ENCODE results near the gene ACACA.

Gene ACACA

GRCh38 chr17:37043201-37043600 is 363.4 kb downstream of the ACACA start:
- TF ChIP-seq CTCF (conservative IDR thresholded peaks at IDR 0.05; ENCODE audit: low read depth), result no peak
- POLR2A ChIA-PET (ENCODE audit: low non-redundant PET), result no interaction called here
- DNase-seq (ENCODE audit: low spot score), result no peak
- H3K27ac ChIP-seq, result no peak overlapping the region
- CTCF ChIA-PET, result interaction anchor here (0.5 to 0.6 kb wide), 2 partner anchors 23 to 157 kb away, joined by 3 to 4 read pairs; no protein-coding TSS in a partner anchor

DNA sequence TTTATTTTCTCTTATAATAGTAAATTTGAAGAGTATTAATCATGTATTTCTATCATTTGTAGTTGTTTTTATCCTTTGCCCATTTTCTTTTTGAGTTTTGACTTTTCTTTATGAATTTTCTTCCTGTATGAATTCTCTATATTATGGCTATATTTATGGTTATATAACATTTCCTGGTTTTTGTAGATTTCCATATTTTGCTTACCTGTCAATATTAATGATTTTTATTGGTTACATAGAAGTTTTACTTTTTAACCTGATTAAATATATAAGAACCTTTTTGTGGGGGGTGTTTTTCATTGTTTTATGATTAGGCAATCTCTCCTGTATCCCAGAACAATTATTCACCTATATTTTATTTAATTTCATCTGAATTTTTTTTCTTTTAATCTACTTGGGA is 364.7 kb downstream of the ACACA start:
- ChIA-PET POLR2A (ENCODE audit: low non-redundant PET) (no interaction called here), CTCF (no interaction called here)
- no peak overlapping the region for H3K27ac ChIP-seq
- DNase-seq (ENCODE audit: low spot score), result no peak
- no peak for TF ChIP-seq CTCF (conservative IDR thresholded peaks at IDR 0.05; ENCODE audit: low read depth)

- POLR2A ChIA-PET (ENCODE audit: low non-redundant PET), result no interaction called here
- no peak for TF ChIP-seq CTCF (conservative IDR thresholded peaks at IDR 0.05; ENCODE audit: low read depth)
- DNase-seq (ENCODE audit: low spot score), result no peak
- H3K27ac ChIP-seq, result no peak overlapping the region
- CTCF ChIA-PET, result interaction anchor here (1.4 to 1.6 kb wide), 2 partner anchors 8 to 413 kb away, joined by 3 to 11 read pairs; no protein-coding TSS in a partner anchor
Observed at GRCh38 chr17:37039269-37039668, 367.4 kb downstream of the ACACA start.

GRCh38 chr17:37037590-37038155 is 369.0 kb downstream of the ACACA start:
- POLR2A ChIA-PET (ENCODE audit: low non-redundant PET), result no interaction called here
- CTCF ChIA-PET, result interaction anchor here (1.4 to 1.6 kb wide), 2 partner anchors 10 to 412 kb away, joined by 3 to 11 read pairs; no protein-coding TSS in a partner anchor

More at GRCh38 chr17:37037590-37038155, 369.0 kb downstream of the ACACA start:
- no peak for TF ChIP-seq CTCF (conservative IDR thresholded peaks at IDR 0.05; ENCODE audit: low read depth)
- H3K27ac ChIP-seq, result no peak overlapping the region
- no peak for DNase-seq (ENCODE audit: low spot score)
